ENCODE data around the gene SUSD4. TPM values are rescaled to one million over a fixed set of nuclear protein-coding genes. Genes with fewer than 3 reads are reported as not detected.

The SUSD4 gene
- polyA plus RNA-seq, 6 donors from 2014 or later: not detected

GRCh38 chr1:223393275-223394214 lies 29.6 kb upstream of the SUSD4 start, which contains the start of gene CCDC185:
CCDC185 (plus strand) TSS chr1:223393415; CDS start chr1:223393476, 61 bp downstream.
- peaks cover 0 to 4% of the 10 kb centered on the region in 2 donors for H3K36me3 Mint-ChIP-seq
- peaks cover 0 to 20% (median 10%) of the 10 kb centered on the region in 7 donors for H3K9me3 Mint-ChIP-seq
- no peaks in the 10 kb centered on the region for H3K4me1 Mint-ChIP-seq
- H3K27ac Mint-ChIP-seq: peak within 1 kb of the TSS in 1 of 6 donors; percentile 30
- no peak within 1 kb of the TSS for H3K4me3 Mint-ChIP-seq
- DNase-seq (no peak), ATAC-seq (ENCODE audit: low read depth in 2 of 2) (no peak)
- peaks cover 28 to 43% (median 37%) of the 10 kb centered on the region in 3 donors for H3K27me3 Mint-ChIP-seq

GRCh38 chr1:223390618-223391017 lies 26.6 kb upstream of the SUSD4 start:
- Mint-ChIP-seq H3K4me1 (no peaks in the 10 kb centered on the region), H3K27ac (no peak overlapping the region), H3K36me3 (peaks cover 0 to 4% of the 10 kb centered on the region in 2 donors), H3K4me3 (no peak overlapping the region), H3K9me3 (peaks cover 0 to 20% (median 10%) of the 10 kb centered on the region in 7 donors), H3K27me3 (peaks cover 34 to 43% (median 43%) of the 10 kb centered on the region in 3 donors)
- no peak for DNase-seq
- ATAC-seq (ENCODE audit: low read depth in 2 of 2): no peak

- Mint-ChIP-seq H3K4me1 (no peaks in the 10 kb centered on the region), H3K27ac (no peak overlapping the region), H3K4me3 (no peak overlapping the region), H3K36me3 (no peaks in the 10 kb centered on the region), H3K9me3 (peaks cover 0 to 8% (median 1%) of the 10 kb centered on the region in 7 donors), H3K27me3 (peaks cover 27 to 41% (median 37%) of the 10 kb centered on the region in 3 donors)
- ATAC-seq (ENCODE audit: low read depth in 2 of 2) (no peak), DNase-seq (no peak)
Measured at GRCh38 chr1:223386013-223386412, 22.0 kb upstream of the SUSD4 start.

GRCh38 chr1:223378754-223379153 lies 14.8 kb upstream of the SUSD4 start:
- Mint-ChIP-seq H3K36me3 (peaks cover 0 to 12% of the 10 kb centered on the region in 2 donors), H3K4me1 (no peaks in the 10 kb centered on the region), H3K4me3 (no peak overlapping the region), H3K9me3 (peaks cover 8 to 15% (median 10%) of the 10 kb centered on the region in 7 donors), H3K27ac (no peak overlapping the region), H3K27me3 (peaks cover 18 to 42% (median 35%) of the 10 kb centered on the region in 3 donors)
- DNase-seq: no peak
- ATAC-seq (ENCODE audit: low read depth in 2 of 2): no peak

- peaks cover 9 to 34% (median 13%) of the 10 kb centered on the region in 7 donors for H3K9me3 Mint-ChIP-seq
- H3K27me3 Mint-ChIP-seq: peaks cover 17 to 38% (median 37%) of the 10 kb centered on the region in 3 donors
- DNase-seq (no peak), ATAC-seq (ENCODE audit: low read depth in 2 of 2) (no peak)
- H3K4me1 Mint-ChIP-seq: no peaks in the 10 kb centered on the region
- no peak overlapping the region for H3K4me3 Mint-ChIP-seq
- no peak overlapping the region for H3K27ac Mint-ChIP-seq
- H3K36me3 Mint-ChIP-seq: peaks cover 0 to 12% of the 10 kb centered on the region in 2 donors
Measured at GRCh38 chr1:223374064-223374610, 10.2 kb upstream of the SUSD4 start.

GRCh38 chr1:223364685-223365382 lies 858 bp upstream of the SUSD4 start:
- Mint-ChIP-seq H3K27ac (peak overlapping the region in 1 of 6 donors; percentile 41), H3K9me3 (peaks cover 0 to 2% (median 0%) of the 10 kb centered on the region in 7 donors), H3K4me1 (peaks cover 10 to 17% (median 17%) of the 10 kb centered on the region in 3 donors), H3K4me3 (peak overlapping the region; percentile 47 to 87 (median 78)), H3K27me3 (peaks cover 35 to 58% (median 53%) of the 10 kb centered on the region in 3 donors), H3K36me3 (no peaks in the 10 kb centered on the region)
- ATAC-seq (ENCODE audit: low read depth in 2 of 2) (peak; percentile 11 to 20), DNase-seq (no peak)

GRCh38 chr1:223363057-223363855 lies 720 bp downstream of the SUSD4 start:
- DNase-seq (no peak), ATAC-seq (ENCODE audit: low read depth in 2 of 2) (no peak)
- Mint-ChIP-seq H3K4me1 (peaks cover 10 to 17% (median 17%) of the 10 kb centered on the region in 3 donors), H3K27ac (no peak overlapping the region), H3K27me3 (peaks cover 50 to 64% (median 64%) of the 10 kb centered on the region in 3 donors), H3K4me3 (peak overlapping the region; percentile 75 to 88 (median 79)), H3K9me3 (peaks cover 0 to 2% (median 0%) of the 10 kb centered on the region in 7 donors), H3K36me3 (no peaks in the 10 kb centered on the region)

GRCh38 chr1:223358826-223359225 lies 5.2 kb downstream of the SUSD4 start:
- no peak for ATAC-seq (ENCODE audit: low read depth in 2 of 2)

GRCh38 chr1:223355699-223356098 lies 8.3 kb downstream of the SUSD4 start:
- no peak for DNase-seq
- H3K27ac Mint-ChIP-seq: no peak overlapping the region
- peaks cover 0 to 2% (median 0%) of the 10 kb centered on the region in 7 donors for H3K9me3 Mint-ChIP-seq

More at GRCh38 chr1:223358826-223359225, 5.2 kb downstream of the SUSD4 start:
- H3K36me3 Mint-ChIP-seq: no peaks in the 10 kb centered on the region
- peaks cover 8 to 11% (median 10%) of the 10 kb centered on the region in 3 donors for H3K4me1 Mint-ChIP-seq
- H3K27ac Mint-ChIP-seq: no peak overlapping the region
- DNase-seq: no peak
- no peak overlapping the region for H3K4me3 Mint-ChIP-seq
- peaks cover 0 to 2% (median 0%) of the 10 kb centered on the region in 7 donors for H3K9me3 Mint-ChIP-seq
- H3K27me3 Mint-ChIP-seq: peaks cover 55 to 70% (median 67%) of the 10 kb centered on the region in 3 donors

GRCh38 chr1:223353939-223354338 lies 10.0 kb downstream of the SUSD4 start:
- ATAC-seq (ENCODE audit: low read depth in 2 of 2) (no peak), DNase-seq (no peak)
- Mint-ChIP-seq H3K4me3 (no peak overlapping the region), H3K4me1 (no peaks in the 10 kb centered on the region), H3K9me3 (peaks cover 0 to 2% (median 0%) of the 10 kb centered on the region in 7 donors), H3K36me3 (no peaks in the 10 kb centered on the region), H3K27ac (peak overlapping the region in 1 of 6 donors; percentile 54), H3K27me3 (peaks cover 29 to 46% (median 36%) of the 10 kb centered on the region in 3 donors)

More at GRCh38 chr1:223355699-223356098, 8.3 kb downstream of the SUSD4 start:
- Mint-ChIP-seq H3K36me3 (no peaks in the 10 kb centered on the region), H3K27me3 (peaks cover 46 to 58% (median 51%) of the 10 kb centered on the region in 3 donors), H3K4me1 (no peaks in the 10 kb centered on the region), H3K4me3 (no peak overlapping the region)
- no peak for ATAC-seq (ENCODE audit: low read depth in 2 of 2)

GRCh38 chr1:223352944-223353343 lies 11.0 kb downstream of the SUSD4 start:
- H3K4me1 Mint-ChIP-seq: no peaks in the 10 kb centered on the region
- no peak for DNase-seq
- no peaks in the 10 kb centered on the region for H3K36me3 Mint-ChIP-seq
- H3K27ac Mint-ChIP-seq: no peak overlapping the region
- H3K9me3 Mint-ChIP-seq: peaks cover 0 to 2% (median 0%) of the 10 kb centered on the region in 7 donors
- no peak overlapping the region for H3K4me3 Mint-ChIP-seq
- ATAC-seq (ENCODE audit: low read depth in 2 of 2): no peak
- peaks cover 27 to 42% (median 29%) of the 10 kb centered on the region in 3 donors for H3K27me3 Mint-ChIP-seq

- ATAC-seq (ENCODE audit: low read depth in 2 of 2) (no peak), DNase-seq (no peak)
- peaks cover 0 to 2% (median 0%) of the 10 kb centered on the region in 7 donors for H3K9me3 Mint-ChIP-seq
- H3K27ac Mint-ChIP-seq: no peak overlapping the region
- H3K4me1 Mint-ChIP-seq: no peaks in the 10 kb centered on the region
- no peak overlapping the region for H3K4me3 Mint-ChIP-seq
- peaks cover 20 to 40% (median 21%) of the 10 kb centered on the region in 3 donors for H3K27me3 Mint-ChIP-seq
- no peaks in the 10 kb centered on the region for H3K36me3 Mint-ChIP-seq
Measured at GRCh38 chr1:223350361-223350908, 13.5 kb downstream of the SUSD4 start.
